GM18907 (cell line): Measurements from ENCODE around the gene MEG3.

Source experiments
- ATAC-seq: cut with Tn5 transposase; IDR thresholded peaks from one replicate; pipeline ENCODE4 v1.9.1; 2021; ENCODE audit warnings: mild to moderate bottlenecking, moderate library complexity; ENCODE audit not compliant: unreplicated experiment

The MEG3 gene

DNA sequence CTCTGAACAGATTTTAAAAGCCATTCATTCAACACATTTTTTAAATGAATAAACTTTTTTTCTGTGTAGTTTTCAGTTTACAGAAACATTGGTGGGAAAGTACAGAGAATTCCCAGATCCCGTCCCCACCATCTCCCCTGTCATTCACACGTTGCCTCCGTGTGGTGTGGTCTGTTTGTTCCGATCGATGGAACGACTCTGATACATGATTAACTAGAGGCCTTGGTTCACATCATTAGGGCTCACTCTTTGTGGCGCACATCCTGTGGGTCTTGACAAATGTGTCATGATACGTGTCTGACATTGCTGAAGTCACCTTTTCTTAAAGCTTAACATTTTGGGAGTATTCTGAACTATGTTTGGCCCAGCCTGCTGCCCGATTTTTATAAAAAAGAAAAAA, 18.5 kb downstream of the MEG3 start:
- ATAC-seq: no peak

DNA sequence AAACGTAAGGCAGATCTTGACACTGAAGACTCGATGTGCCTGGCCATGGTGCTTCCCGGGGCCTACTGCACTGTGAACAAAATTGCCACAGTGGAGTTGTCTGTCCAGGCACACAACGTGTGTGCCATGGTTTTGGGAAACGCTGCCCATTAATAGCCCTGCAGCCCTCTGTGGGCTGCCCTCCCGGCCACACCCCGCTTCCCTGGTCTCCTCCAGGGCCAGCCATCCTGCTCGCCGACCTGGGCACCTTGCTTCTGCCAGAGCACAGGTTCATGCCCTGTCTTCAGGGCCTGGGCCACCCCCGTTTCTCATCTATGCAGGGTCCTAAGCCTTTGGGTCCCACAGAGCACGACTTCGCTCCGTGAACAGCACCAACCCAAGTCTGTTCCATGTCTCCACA, 18.9 kb downstream of the MEG3 start:
- no peak for ATAC-seq

DNA sequence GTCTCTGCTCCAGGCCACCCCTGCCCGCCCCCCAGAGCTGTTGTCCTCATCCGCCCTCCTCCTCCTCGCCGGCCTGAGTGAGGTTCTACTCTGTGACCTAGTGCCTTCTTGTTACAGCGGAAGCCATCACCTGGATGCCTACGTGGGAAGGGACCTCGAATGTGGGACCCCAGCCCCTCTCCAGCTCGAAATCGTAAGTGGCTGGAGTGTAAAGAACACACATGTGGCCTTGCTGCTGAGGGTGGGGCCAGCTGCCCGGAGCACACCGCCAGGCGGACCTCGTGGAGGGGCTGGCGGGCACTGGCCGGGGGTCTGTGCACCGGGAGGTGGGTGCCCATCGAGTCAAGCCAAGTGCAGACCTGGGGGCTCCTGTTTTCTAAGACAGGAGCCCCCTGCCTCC, 19.4 kb downstream of the MEG3 start:
- no peak for ATAC-seq

DNA sequence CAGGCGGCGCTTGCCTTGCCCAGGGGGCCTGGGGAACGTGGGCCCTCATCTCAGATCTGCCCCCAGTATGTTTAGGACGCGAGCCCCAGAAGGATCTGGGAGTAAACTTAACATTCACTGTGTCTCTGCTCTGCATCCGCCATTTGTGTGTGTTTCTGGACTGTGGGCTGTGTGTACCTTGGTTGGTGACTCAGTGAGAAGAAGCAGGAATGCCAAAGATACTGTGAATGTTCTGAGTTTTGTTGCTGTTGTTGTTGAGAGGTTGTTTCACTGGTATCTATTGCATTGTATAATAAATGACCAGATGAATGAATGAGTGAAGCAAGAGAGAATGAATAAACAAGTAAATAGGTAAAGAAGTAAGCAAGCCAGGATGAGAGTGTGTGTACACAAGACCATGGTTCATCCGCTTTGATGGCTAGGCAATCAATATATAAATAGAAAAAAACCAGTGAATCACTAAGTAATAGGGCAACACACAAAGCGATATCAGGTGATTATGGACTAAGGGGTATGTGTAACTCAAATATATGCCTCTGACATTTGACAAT, 20.5 kb downstream of the MEG3 start:
- no peak for ATAC-seq

DNA sequence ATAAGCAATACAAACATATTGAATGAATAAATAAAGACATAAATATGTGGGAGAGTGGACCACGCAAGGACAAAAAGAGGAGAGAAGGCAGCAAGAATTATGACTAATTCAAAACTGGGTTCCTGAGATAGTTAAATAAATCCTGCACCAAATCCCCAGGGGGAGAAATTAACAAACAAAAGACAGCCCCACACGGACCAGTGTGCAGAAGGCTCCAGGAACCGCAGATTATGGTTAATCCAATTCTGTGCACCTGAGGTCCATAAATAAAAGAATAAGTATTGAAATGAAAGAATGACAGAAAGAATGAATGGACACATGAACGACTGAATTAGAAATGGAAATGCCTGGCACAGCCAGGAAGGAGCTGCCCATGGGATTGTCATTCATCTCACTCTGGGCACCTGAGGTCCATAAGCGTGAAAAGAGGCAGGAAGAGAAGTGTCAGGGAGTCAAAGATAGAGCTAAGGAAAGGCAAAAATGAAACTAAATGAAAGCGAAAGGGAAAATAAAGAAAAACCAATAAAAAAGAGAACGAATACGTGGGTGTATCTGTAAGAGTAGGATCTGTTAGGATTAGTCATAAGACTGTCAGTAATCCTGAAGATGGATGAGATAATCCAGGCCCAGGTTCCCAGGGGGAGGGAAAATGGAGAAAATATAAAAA, 23.3 kb downstream of the MEG3 start:
- ATAC-seq: no peak

DNA sequence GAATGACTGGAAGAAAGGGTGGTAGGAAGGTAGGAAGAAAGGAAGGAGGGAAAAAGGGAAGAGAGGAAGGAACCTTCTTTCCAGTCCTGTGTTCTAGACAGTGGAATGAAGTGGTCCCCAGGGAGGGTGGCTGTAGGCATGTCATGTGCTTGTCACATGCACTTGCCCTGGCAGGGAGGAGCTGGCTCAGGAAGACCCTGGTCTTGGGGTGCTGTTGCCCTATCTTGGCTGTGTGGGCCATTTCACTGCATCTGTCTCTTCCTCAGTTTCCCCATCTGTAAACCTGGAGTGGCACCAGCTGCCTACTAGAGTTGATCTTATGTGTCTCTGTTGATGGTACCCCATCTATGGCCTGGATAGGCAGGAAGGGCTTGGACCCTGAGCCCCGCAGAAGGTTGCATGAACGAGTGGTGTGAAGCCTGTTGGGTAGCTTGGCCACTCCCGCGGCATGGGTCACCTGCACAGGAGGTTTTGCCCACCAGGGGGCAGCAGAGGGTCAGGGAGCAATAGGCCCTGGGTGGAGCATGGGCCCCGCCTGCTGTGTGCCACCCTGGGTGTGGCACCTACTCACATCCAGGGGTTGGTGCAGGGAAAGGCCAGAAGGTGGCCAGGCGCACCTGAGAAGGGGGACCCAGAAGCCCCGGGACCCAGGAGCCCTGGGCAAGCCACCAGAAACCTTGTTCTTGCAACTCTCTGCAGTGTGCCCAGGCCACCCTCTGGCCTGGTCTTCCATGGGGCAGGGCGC, 25.1 kb downstream of the MEG3 start:
- peak; percentile 65 for ATAC-seq

DNA sequence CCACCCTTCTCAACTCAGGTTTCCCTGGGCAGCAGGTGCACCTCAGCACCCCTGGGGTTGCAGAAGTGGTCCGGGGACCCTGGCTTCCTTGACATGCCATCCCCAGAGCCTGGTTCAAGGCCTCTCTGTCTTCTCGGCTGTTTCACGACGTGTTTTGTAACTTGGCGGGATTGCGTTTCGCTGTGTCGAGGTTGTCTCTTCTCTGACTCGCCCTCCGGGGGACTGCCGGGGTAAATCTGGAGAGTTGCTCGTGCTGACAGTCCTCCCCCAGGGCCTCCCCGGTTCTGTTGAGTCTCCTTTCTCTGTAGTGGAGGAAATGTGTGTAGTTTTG, 25.6 kb downstream of the MEG3 start:
- no peak for ATAC-seq

DNA sequence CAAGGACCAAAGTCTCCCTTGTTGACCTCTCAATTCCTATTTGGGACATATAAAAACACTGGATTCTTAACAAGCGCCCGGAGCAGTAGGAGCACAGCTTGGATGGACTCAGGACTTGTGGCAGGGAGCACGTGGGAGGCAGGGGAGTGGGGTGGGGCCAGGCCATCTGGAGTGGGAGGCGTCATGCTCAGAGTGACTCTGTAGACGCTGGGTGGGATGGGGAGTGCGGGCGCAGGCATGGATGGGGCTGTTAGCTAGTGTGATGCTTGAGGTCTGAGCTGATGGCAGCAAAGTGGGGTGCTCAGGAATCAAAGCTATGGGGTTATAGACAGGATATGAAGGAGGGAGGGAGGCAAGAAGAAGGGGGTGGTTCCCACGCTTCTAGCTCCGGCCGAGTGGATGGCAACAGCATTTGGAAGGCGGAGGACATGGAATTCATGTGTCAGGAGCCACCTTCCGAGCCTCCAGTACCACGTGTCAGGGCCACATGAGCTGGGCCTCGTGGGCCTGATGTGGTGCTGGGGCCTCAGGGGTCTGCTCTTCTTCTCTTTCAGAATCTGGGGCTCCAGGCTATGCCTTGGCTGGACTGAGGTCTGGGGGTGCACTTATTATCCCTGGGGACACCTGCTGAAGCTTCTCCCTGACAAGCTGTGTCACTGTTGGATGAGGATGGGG, 26.2 kb downstream of the MEG3 start:
- ATAC-seq: no peak

DNA sequence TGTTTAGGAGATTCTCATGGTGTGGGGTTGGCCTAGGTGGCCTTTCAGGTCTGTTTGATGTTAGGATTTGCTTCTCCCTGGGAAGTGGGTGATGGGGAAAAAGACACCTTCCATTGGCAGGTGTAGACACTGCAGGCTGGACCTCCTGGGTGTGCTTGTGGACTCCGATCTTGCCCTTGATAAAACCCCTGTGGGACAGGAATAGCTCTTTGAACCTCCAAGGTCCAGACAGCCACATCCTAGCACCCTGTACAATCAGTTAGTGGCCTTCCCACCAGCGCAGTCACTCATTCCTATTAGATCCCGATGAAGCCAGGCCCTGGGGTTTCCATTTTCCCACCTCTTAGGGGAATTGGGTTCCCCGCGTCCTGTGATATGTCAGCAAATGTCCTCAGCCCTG, 28.5 kb downstream of the MEG3 start:
- no peak for ATAC-seq

DNA sequence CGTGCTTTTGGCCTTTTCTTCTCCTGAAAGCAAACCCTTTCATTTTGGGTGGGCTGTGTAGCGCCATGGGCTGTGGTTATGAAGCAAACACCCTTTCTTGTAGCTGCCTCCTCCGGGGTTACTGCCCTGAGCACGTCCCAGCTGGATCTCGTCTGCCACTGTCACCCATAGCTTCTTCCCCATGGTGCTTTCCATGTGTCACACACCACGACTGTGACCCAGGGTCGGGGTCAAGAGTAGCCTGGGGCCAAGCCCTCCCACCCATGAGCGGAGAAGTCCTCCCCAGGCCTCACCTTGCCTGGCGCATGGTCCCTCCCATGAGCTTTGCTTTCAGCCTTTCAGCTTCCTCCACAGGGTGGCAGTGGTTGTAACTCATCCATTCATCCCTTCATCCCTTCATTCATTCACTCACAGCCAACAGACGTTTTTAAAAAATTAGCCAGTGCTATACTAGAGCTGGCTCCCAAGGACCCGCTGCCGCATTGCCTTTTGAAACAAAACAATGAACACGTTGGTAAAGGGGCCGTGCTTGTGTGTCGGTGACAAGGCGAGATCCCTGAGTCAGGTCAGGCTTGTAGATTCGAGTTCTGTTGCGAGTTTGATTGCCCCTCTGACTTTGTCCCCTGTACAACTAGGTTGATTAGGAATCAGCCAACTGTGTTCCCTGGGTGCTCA, 29.5 kb downstream of the MEG3 start:
- ATAC-seq: no peak

DNA sequence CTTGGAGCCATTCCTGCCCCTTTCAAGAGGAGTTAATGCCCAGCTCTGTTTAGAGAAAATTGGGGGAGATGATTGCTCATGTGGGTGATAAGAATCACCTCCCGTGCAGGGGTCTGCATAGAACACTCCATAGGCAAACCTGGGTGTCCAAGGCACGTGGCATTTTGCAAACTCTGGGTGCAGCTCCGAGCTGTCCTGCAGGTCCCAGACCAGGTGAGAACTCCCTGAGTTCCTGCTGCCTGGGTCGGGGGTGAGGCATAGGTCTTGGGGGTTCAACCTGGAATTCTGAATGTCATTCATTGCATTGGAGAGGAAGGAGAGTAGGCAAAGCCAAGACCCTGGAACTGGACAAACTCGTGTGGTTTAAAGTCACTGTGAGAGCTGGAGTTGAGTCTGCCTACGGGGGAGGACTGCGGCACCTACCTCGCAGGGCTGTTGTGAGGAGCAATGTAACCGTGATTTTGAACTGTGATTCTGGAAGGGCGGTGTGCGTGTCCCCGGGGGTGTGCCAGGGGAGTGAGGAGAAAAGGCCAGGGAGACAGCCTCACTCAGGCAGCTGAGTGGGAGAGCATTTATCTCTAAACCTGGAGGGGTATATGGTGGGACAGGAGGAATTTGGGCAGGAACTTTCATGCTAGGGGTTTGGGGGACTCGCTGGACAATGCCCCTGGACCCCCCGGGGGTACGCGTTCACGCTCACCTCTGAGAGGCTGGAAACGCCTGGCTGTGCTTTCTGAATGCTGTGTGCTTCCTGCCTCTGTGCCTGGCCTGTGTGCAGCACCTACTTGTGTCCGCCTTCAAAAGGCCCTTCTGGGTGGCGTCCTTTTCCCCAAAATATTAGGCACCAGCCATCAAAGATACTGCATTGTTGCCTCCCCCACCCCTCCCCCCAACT, 30.4 kb downstream of the MEG3 start:
- ATAC-seq: no peak

DNA sequence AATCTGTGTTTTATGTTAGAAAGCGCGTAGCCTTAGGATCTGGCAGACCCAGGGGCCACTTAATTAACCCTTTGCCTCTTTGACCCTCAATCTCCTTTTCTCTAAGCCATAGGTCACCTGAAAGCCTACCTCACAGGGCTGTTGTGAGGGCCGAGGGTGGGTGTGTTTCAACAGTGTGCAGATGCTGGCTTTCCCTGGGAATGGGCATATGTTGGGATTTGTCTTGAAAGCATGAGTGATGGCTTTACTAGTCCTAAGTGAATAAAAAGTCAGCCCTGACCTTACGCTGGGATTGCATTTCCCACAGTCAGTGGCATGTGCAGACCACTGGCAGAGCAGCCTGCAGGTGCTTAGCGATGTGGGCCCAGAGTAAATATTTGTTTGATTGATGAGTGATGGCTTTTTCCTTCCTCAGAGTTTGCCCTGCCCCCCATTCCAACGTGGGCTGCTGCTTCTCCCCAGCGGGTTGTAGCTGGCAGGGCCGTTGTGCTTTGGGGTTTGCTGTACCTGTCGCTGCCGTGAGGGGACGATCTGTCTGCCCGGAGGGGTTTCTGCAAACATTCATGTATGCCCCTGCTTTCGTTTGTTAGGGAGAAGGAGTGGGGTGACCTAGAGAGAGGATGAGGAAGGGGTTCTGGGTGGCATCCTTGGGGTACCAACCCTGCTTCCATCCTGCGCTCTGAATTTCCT, 31.5 kb downstream of the MEG3 start:
- ATAC-seq: no peak

DNA sequence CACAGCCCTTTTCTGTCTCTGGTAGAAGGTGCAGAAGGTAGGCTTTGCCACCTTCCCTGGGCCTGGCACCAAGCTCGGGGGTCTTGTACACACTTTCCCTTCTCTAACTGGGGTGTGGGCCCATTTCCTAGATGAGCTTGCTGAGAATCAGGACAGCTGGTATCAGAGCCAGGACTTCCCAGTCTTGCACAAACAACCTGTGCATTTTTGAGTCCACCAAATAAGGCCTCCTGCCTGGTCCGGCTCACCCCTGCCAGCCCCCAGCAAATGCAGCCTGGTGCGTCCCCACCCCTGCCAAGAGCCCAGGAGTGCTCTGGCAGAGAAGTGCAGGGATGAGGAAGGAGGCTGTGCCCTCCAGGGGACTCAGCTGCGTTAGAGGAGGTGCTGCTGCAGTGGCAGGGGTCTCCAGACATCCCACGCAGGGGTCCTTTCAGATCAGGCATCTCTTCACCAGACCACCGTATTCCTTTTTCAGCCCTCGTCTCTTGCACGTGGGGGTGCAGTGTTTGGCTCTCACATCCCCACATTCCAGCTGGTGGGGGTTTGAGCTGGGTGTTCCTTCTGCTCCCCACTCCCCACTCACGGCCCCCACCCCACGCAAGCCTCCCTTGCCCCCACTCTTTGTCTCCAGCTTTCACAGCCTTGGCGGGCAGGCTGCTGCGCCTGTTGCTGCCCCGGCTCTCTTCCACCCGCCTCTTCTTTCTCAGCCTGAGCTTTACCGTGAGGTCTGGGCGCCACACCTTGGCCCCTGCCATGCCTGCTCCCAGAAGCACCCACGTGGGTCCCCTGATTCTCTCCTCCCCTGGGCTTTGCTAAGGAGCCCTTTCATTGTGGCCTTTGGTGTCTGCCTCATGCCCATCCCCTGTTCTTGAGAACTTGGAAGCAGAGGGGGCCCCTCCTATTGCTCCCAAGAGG, 32.3 kb downstream of the MEG3 start:
- ATAC-seq: no peak

DNA sequence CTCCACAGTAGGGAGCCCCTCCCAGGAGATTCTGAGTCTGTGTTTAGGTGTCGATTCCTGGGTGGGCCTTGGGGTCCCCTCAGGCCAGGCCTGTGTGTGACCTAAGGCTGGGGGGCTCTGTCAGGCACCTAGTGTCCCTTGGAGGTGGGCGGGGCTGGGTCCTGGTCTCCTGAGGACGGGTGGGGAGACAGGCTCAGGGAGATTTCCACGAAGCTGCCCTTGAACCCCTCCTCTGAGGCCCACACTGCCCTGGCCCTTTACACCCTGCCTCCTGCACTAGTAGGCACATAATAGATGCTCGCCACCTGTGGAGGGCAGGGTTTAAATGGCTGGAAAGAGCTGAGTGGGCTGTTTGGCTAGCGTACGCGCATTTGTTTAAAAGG, 32.9 kb downstream of the MEG3 start:
- no peak for ATAC-seq

DNA sequence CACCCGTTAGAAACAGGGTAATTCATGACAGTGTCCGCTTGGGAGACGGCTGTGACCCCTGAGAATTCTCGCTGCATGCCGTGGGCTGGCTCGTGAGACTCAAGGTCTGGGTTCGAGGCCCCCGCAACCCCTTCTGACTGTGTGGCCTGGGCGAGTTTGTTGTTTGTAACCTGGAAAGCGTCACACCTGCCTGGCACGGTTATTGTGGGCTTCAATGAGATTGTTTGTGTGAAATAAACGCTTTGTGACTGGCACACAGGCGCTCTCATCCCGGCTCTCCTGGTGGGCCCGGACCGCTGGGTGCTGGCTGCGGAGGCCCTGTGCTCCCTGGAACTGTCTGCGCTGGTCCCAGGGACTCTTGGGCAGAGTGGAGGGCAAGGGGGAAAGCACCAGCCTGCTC, 33.9 kb downstream of the MEG3 start:
- ATAC-seq: no peak

DNA sequence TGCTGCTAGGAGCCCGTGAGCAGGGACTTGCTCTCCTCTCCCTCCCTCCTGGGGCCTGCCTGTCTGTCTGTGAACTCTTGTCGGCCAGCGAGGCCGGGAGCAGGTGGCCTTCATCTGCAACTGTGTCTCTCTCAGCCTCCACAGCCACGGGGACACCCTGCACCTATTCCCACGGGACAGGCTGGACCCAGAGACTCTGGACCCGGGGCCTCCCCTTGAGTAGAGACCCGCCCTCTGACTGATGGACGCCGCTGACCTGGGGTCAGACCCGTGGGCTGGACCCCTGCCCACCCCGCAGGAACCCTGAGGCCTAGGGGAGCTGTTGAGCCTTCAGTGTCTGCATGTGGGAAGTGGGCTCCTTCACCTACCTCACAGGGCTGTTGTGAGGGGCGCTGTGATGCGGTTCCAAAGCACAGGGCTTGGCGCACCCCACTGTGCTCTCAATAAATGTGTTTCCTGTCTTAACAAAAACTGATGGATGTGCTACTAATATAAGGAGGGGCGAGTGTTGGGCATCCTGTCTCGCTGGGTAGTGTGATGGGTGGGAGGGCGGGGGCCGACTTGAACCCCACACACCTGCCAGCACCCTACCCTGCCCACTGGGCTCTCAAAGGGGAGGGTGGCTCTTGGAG, 34.8 kb downstream of the MEG3 start:
- no peak for ATAC-seq

DNA sequence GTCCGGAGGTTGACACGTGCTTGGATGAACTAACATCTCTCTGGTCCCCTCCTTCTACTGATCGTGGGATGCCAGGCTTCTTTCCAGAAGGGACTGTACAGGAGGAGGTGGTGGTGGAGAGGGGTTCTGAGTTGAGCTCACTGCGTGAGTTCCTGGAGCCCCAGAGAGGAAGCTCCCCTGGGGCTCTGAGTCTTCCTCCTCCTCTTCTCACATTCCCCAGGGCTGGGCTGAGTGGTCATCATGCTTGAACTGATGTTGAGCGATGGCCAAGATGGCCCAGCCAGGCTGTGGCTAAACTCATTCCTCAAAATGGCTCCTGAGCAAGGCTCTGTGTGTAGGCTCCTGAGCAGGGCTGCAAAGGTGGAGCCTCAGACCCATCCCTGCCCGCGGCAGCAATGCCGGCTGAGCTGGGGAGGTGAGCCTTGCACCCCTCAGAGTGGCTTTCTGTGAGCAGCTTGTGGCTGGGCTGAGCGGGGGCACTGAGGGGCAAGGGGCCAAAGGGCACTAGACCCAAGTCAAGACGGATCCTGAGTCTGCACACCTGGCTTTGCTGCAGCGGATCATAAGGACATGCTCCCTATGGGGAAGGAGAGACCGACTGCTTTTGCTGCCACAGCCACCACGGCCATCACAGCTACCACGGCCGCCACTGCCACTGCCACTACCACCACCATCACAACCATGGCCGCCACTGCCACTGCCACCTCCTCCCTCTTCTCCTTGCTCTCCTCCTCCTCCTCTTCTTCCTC, 35.4 kb downstream of the MEG3 start:
- no peak for ATAC-seq

DNA sequence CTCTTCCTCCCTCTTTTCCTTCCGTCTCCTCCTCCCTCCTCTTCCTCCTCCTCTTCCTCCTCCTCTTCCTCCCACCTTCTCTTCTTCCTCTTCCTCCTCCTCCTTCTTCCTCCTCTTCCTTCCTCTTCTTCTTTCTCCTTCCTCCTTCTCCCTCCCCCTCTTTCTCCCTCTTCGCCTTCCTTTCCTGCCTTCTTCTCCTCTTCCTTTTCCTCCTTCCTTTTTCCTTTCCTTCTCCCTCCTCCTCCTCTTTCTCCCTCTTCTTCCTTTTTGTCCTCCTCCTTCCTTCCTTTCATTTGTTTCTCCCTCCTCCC, 36.0 kb downstream of the MEG3 start:
- ATAC-seq: no peak
